WTC11 (cell line): ENCODE measurements around the gene WDR90. TPM values are rescaled to one million over a fixed set of nuclear protein-coding genes. Genes with fewer than 3 reads are reported as not detected.
A peak's percentile ranks its signal among the peaks of the same experiment; 100 is the strongest.
"Not testable (repeated sequence)": the region's sequence is repeated elsewhere in the genome, so short reads cannot be mapped to it uniquely, and the experiment has no call there.

Experiments used
- ATAC-seq: fragments of 200-7000 bp; cut with Tn5 transposase; 2 replicates; pipeline ENCODE4 v1.10.0; 2021; ENCODE audit warnings: mild to moderate bottlenecking, moderate library complexity
- CTCF ChIA-PET: fragments of 300-600 bp; sonication (Branson Sonifier 250); formaldehyde crosslinking; loops from one replicate; lab custom pipeline; 2021; ENCODE audit warnings: antibody characterized with exemption; lab: Charles Lee
- POLR2A ChIA-PET: fragments of 350-600 bp; sonication (Branson Sonifier 250); formaldehyde crosslinking; loops from one replicate; lab custom pipeline; 2021; ENCODE audit warnings: antibody characterized with exemption; lab: Charles Lee
- DNase-seq: peaks from one replicate; pipeline ENCODE4 v3.0.0; 2021; ENCODE audit warnings: low spot score
- H3K27ac Mint-ChIP-seq: 2 replicates; pipeline ENCODE4 v1.8.0; 2021; ENCODE audit warnings: mixed read lengths
- H3K27me3 Mint-ChIP-seq: 2 replicates; pipeline ENCODE4 v1.8.0; 2021; ENCODE audit warnings: low read depth, mild to moderate bottlenecking, moderate library complexity, mixed read lengths
- H3K36me3 Mint-ChIP-seq: 2 replicates; pipeline ENCODE4 v1.8.0; 2021; ENCODE audit warnings: mixed read lengths
- H3K4me1 Mint-ChIP-seq: 2 replicates; pipeline ENCODE4 v1.8.0; 2022; ENCODE audit warnings: mixed read lengths
- H3K4me3 Mint-ChIP-seq: 2 replicates; pipeline ENCODE4 v1.8.0; 2021; ENCODE audit warnings: mild to moderate bottlenecking, moderate library complexity, mixed read lengths
- H3K9me3 Mint-ChIP-seq: 2 replicates; pipeline ENCODE4 v1.8.0; 2021; ENCODE audit warnings: mixed read lengths
- ATF1 ChIP-seq: sonication (generic); formaldehyde crosslinking; IDR thresholded peaks from 2 replicates; pipeline ENCODE4 v1.8.1; 2023; ENCODE audit warnings: mild to moderate bottlenecking, moderate library complexity, missing genetic modification reagents
- CREB1 ChIP-seq: sonication (generic); formaldehyde crosslinking; IDR thresholded peaks from 2 replicates; pipeline ENCODE4 v1.8.0; 2023; ENCODE audit warnings: mild to moderate bottlenecking, missing genetic modification reagents
- ETV6 ChIP-seq: sonication (generic); formaldehyde crosslinking; IDR thresholded peaks from 2 replicates; pipeline ENCODE4 v1.8.1; 2022; ENCODE audit warnings: mild to moderate bottlenecking, missing genetic modification reagents
- FOXP1 ChIP-seq: sonication (generic); formaldehyde crosslinking; IDR thresholded peaks from 2 replicates; pipeline ENCODE4 v1.8.0; 2022; ENCODE audit warnings: missing genetic modification reagents, mild to moderate bottlenecking, moderate library complexity, borderline replicate concordance
- HMGA2 ChIP-seq: fragments of 250-450 bp; sonication (Bioruptor Pico); IDR thresholded peaks from 2 replicates; pipeline ENCODE4 v1.4.0; 2021; ENCODE audit warnings: mild to moderate bottlenecking, moderate library complexity
- NFYB ChIP-seq: sonication (generic); formaldehyde crosslinking; conservative IDR thresholded peaks from 2 replicates; pipeline ENCODE4 v1.8.0; 2022; ENCODE audit warnings: low read depth, missing genetic modification reagents
- SP1 ChIP-seq: sonication (generic); formaldehyde crosslinking; conservative IDR thresholded peaks from 2 replicates; pipeline ENCODE4 v1.8.1; 2022; ENCODE audit warnings: missing genetic modification reagents
- ZNF423 ChIP-seq: fragments of 250-450 bp; sonication (Bioruptor Pico); IDR thresholded peaks from 2 replicates; pipeline ENCODE4 v2.1.2; 2022; ENCODE audit warnings: mild to moderate bottlenecking, moderate library complexity
- total RNA-seq: library from RNA; stranded (reverse); gene quantifications from 3 replicates; pipeline ENCODE4 v1.2.3, GENCODE V29; 2021
- TF ChIP-seq, protein P1 (sequence below): fragments of 200-600 bp; IDR thresholded peaks from 2 replicates; pipeline ENCODE4 v1.8.0; 2022; ENCODE audit warnings: antibody characterized with exemption
- TF ChIP-seq, protein P2 (sequence below): sonication (generic); formaldehyde crosslinking; IDR thresholded peaks from 2 replicates; pipeline ENCODE4 v1.8.0; 2022; ENCODE audit warnings: mild to moderate bottlenecking, missing genetic modification reagents
- TF ChIP-seq, protein P3 (sequence below): fragments of 250-450 bp; sonication (Bioruptor Pico); IDR thresholded peaks from 2 replicates; pipeline ENCODE4 v1.8.0; 2021; ENCODE audit warnings: mild to moderate bottlenecking
- TF ChIP-seq, protein P4 (sequence below): sonication (generic); formaldehyde crosslinking; IDR thresholded peaks from 2 replicates; pipeline ENCODE4 v1.8.0; 2023; ENCODE audit warnings: mild to moderate bottlenecking, missing genetic modification reagents

WDR90 gene
- total RNA-seq, 1 experiment from 2014 or later = 75.8 TPM

DNA sequence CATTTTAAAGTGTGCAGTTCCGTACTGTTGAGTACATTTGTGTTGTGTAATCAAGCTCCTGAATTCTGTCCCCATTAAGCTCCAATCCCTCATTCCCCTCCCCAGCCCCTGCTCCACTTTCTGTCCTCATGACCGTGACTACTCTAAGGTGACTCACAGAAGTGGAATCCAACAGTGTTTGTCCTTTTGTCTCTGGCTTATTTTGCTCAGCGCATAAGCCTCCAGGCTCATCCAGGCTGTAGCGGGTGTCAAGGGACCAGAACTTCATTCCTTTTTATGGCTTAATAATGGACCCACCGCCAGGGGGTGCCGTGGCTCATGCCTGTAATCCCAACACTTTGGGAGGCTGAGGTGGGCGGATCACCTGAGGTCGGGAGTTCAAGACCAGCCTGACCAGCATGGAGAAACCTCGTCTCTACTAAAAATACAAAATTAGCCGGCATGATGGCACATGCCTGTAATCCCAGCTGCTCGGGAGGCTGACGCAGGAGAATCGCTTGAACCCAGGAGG, 63.6 kb downstream of the WDR90 start:
- Mint-ChIP-seq H3K27ac (peak overlapping the region; percentile 34), H3K27me3 (peaks cover 51% of the 10 kb centered on the region)
- H3K4me3 Mint-ChIP-seq, H3K9me3 Mint-ChIP-seq, ATAC-seq, H3K4me1 Mint-ChIP-seq, H3K36me3 Mint-ChIP-seq, POLR2A ChIA-PET: not testable (repeated sequence)
- CTCF ChIA-PET = interaction anchor here (0.9 to 8.8 kb wide), 18 partner anchors 8 to 345 kb away, joined by 3 to 90 read pairs (median 6); partner anchors contain the start of genes ANTKMT, CCDC78, CHTF18 and CIAO3
- DNase-seq = peak; percentile 86
- TF ChIP-seq, protein P1, sequence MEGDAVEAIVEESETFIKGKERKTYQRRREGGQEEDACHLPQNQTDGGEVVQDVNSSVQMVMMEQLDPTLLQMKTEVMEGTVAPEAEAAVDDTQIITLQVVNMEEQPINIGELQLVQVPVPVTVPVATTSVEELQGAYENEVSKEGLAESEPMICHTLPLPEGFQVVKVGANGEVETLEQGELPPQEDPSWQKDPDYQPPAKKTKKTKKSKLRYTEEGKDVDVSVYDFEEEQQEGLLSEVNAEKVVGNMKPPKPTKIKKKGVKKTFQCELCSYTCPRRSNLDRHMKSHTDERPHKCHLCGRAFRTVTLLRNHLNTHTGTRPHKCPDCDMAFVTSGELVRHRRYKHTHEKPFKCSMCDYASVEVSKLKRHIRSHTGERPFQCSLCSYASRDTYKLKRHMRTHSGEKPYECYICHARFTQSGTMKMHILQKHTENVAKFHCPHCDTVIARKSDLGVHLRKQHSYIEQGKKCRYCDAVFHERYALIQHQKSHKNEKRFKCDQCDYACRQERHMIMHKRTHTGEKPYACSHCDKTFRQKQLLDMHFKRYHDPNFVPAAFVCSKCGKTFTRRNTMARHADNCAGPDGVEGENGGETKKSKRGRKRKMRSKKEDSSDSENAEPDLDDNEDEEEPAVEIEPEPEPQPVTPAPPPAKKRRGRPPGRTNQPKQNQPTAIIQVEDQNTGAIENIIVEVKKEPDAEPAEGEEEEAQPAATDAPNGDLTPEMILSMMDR = peak; percentile 44

DNA sequence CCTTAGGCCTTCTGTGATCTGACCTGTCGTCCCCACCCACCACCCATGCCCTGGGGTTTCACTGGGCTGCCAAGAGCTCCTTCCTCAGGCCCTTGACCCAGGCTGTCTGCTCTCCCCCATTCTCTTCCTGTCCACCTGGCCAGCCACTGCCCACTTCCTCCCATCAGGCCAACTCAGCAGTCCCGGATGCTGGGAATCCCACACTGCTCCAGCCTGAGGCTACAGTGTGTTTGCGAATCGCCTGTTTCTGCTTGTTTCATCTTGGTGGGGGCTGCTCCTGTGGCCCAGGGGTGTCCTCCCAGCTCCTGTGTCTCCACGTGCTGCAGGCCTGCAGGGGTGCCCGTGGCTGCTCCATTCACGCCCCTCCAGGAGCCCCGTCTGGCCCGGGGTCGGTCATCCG, 64.9 kb downstream of the WDR90 start:
- CTCF ChIA-PET = interaction anchor here (0.8 to 8.8 kb wide), 5 partner anchors 13 to 359 kb away, joined by 3 to 90 read pairs (median 22); partner anchors contain the start of genes CCDC78, CHTF18, HAGHL and RPUSD1
- H3K27ac Mint-ChIP-seq = no peak overlapping the region

DNA sequence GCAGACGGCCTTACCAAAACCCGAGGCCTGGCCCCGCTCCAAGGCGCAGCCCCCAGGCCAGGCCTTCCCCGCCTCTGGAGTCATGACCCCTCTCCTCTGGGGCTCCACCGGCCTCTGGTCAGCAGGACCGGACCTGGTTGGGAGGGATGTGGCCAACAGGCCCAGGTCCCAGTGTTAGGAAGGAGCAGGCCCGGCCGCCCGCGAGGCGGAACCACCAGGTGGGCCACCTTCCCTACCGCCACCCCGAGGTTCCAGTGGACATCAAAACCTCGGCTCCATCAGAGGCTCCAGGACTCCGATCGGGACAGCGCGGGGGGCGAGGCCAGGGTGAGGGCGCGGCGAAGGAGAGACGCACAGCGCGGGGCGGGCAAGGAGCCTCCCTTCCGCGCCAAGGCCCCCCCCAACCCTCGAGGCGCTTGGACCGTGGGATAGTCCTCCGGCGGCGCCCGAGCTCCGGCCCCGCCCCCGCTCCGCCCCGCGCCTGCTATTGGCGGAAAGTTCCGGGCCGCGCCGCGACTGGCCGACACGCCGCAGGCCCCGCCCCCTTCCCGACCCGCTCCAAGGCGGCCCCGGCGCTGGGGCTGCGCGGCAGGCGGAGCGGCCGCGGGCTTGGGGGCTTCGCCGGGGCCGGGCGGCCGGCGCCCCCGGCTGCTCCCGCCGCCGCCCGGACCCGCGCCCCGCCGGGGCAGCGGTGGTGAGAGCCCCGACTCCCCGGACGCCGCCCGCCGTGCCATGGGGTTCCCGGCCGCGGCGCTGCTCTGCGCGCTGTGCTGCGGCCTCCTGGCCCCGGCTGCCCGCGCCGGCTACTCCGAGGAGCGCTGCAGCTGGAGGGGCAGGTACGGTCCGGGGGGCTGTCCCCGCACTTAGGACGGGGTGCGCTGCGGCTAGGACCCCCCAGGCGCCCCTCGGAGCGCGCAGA, 65.7 kb downstream of the WDR90 start, which contains the start of gene METRN:
Gene METRN, plus strand, starts transcription at position 561 of the 919 bp plus-strand sequence. Its CDS starts 172 bp downstream, at position 733.
- POLR2A ChIA-PET = interaction anchor here (1.1 kb wide), 1 partner anchor 398 kb away, joined by 3 read pairs; no protein-coding TSS in a partner anchor
- Mint-ChIP-seq H3K27ac (no peak within 1 kb of the TSS), H3K9me3 (no peaks in the 10 kb centered on the region), H3K4me1 (peaks cover 14% of the 10 kb centered on the region), H3K27me3 (peaks cover 40% of the 10 kb centered on the region), H3K4me3 (peak within 1 kb of the TSS; percentile 63), H3K36me3 (no peaks in the 10 kb centered on the region)
- peak; percentile 76 for TF ChIP-seq NFYB (CRISPR knock-in tag)
- TF ChIP-seq, protein P2, sequence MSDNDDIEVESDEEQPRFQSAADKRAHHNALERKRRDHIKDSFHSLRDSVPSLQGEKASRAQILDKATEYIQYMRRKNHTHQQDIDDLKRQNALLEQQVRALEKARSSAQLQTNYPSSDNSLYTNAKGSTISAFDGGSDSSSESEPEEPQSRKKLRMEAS (CRISPR knock-in tag) = 0 out of 2 replicates have a peak, but pooled peaks have one; percentile 29
- 0 out of 2 replicates have a peak, but pooled peaks have one; percentile 20 for TF ChIP-seq FOXP1 (CRISPR knock-in tag)
- TF ChIP-seq SP1 = peak; percentile 80
- TF ChIP-seq ETV6 = peak; percentile 52; the same call in 1 of the 2 replicates
- TF ChIP-seq HMGA2 (CRISPR knock-in tag) = no peak
- CTCF ChIA-PET = interaction anchor here (0.6 to 8.8 kb wide), 14 partner anchors 8 to 583 kb away, joined by 3 to 90 read pairs (median 7); partner anchors contain the start of genes CCDC78, CHTF18, HAGHL and RPUSD1
- peak; percentile 72 for ATAC-seq
- DNase-seq = peak; percentile 93

More for the DNA sequence above, 64.9 kb downstream of the WDR90 start:
- TF ChIP-seq CREB1 (CRISPR knock-in tag) (no peak), ATF1 (no peak), ZNF423 (no peak)
- TF ChIP-seq, protein P3, sequence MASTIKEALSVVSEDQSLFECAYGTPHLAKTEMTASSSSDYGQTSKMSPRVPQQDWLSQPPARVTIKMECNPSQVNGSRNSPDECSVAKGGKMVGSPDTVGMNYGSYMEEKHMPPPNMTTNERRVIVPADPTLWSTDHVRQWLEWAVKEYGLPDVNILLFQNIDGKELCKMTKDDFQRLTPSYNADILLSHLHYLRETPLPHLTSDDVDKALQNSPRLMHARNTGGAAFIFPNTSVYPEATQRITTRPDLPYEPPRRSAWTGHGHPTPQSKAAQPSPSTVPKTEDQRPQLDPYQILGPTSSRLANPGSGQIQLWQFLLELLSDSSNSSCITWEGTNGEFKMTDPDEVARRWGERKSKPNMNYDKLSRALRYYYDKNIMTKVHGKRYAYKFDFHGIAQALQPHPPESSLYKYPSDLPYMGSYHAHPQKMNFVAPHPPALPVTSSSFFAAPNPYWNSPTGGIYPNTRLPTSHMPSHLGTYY (CRISPR knock-in tag) = no peak
- TF ChIP-seq, protein P4, sequence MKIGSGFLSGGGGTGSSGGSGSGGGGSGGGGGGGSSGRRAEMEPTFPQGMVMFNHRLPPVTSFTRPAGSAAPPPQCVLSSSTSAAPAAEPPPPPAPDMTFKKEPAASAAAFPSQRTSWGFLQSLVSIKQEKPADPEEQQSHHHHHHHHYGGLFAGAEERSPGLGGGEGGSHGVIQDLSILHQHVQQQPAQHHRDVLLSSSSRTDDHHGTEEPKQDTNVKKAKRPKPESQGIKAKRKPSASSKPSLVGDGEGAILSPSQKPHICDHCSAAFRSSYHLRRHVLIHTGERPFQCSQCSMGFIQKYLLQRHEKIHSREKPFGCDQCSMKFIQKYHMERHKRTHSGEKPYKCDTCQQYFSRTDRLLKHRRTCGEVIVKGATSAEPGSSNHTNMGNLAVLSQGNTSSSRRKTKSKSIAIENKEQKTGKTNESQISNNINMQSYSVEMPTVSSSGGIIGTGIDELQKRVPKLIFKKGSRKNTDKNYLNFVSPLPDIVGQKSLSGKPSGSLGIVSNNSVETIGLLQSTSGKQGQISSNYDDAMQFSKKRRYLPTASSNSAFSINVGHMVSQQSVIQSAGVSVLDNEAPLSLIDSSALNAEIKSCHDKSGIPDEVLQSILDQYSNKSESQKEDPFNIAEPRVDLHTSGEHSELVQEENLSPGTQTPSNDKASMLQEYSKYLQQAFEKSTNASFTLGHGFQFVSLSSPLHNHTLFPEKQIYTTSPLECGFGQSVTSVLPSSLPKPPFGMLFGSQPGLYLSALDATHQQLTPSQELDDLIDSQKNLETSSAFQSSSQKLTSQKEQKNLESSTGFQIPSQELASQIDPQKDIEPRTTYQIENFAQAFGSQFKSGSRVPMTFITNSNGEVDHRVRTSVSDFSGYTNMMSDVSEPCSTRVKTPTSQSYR (CRISPR knock-in tag) = no peak
- Mint-ChIP-seq H3K36me3 (no peaks in the 10 kb centered on the region), H3K27me3 (peaks cover 43% of the 10 kb centered on the region), H3K4me3 (no peak overlapping the region), H3K4me1 (peaks cover 9% of the 10 kb centered on the region), H3K9me3 (no peaks in the 10 kb centered on the region)
- no peak for ATAC-seq
- no peak for DNase-seq
- POLR2A ChIA-PET = interaction anchor here (0.6 kb wide), 1 partner anchor 1540 kb away, joined by 3 read pairs; no protein-coding TSS in a partner anchor
